Parietal lobe (tissue), 2 donors: ENCODE results near the gene PRAC2. TPM values are rescaled to one million over a fixed set of nuclear protein-coding genes. Genes with fewer than 3 reads are reported as not detected.

Experiments
- small RNA-seq: library from RNA; depleted of rRNA; stranded (forward); fragments of <200 nt; gene quantifications from one replicate; pipeline ENCODE3, GENCODE V24; 2014; ENCODE audit warnings: low replicate concordance
- total RNA-seq: library from RNA; depleted of rRNA; stranded (reverse); fragments of >200 nt; gene quantifications from one replicate; pipeline ENCODE4 v1.2.3, GENCODE V29; 2014

PRAC2 gene
- total RNA-seq, result not detected

DNA sequence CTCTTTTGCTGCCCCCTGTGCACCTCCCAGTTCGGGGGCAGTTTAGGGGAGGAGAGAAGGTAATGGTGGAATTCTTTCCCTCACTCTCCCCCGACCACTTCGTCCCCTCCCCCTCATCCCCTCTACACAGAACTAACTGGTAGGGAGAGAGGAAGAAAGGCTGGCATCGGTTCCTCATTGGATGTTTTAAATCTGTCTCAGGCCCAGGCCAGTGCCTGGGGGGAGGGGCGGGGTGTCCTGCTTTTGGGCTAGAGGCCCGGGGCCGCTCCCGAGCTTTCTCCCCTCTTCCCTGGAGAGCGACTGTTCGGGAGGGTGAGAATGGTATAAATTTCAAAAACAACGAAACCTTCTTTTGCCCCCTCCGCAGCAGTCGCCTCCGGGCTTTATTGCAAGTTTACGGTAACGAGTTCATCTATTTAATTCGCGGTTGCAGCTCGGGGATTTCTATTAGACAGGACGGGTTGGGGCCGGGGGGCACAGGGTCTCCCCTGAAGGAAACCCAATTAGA, at the start of gene PRAC2:
Gene PRAC2, plus strand, starts transcription at position 271 of the 508 bp plus-strand sequence. CDS start 1,226 bp downstream, outside the sequence.

DNA sequence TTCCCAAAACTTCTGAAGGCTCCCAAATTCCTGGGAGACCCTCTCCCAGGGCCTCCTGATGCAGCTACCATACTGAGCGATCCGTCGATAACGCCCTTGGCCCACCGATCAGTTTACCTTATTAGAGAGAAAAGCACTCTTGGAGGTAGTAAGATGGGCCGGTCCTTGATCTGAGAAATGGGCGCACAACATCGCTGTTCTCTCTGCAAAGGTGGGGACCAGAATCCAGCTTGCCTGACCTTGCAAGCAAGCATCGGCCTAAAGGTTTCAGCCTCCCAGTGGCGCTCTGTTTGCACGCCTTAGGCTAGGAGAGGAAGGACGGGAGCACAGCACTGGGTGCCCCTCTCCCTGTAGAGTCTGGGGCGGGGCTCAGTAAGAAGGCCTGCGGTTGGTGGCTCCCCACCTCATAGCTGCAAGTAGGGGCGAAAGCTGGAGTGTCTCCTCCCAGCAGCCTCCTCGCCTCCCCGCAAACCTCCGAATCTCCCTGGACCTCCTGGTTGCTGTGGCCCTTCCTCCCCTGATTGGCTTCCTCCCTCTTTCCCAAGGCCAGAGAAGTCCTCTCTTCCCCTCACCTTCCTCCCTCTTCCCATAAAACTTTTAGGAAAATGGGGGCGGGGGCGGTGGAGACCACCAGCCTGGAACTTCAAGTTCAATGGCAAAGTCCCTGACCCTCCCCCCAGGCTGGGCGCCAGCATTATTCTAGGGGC, 631 bp upstream of the PRAC2 start, which contains the start of gene PRAC1:
Gene PRAC1, minus strand, starts transcription at position 318 of the 707 bp plus-strand sequence. Its CDS starts 126 bp downstream, at position 192.

GRCh38 chr17:48728232-48729231, 5.5 kb downstream of the PRAC2 start, which contains the start of gene HOXB13:
TSS of gene HOXB13 (minus strand) at chr17:48728750. CDS start at chr17:48728593, 157 bp downstream.

Small RNAs within 50 kb of the gene (small RNA-seq; reads per million reads assigned to genes)
- gene AC091179.2 (not detected), gene COX6B1P2 (not detected), gene MIR3185 (not detected), gene RF02132 (not detected), gene RF02133 (not detected), gene RN7SL125P (not detected)

Other genes with a start within 250 kb of the PRAC2 start
- not detected for gene HOXB1, start 192.2 kb upstream of the PRAC2 start, total RNA-seq
- not detected for gene HOXB2, start 178.1 kb upstream of the PRAC2 start, total RNA-seq
- not detected for gene HOXB4, start 144.8 kb upstream of the PRAC2 start, total RNA-seq
- not detected for gene HOXB3, start 132.9 kb upstream of the PRAC2 start, total RNA-seq
- not detected for gene HOXB5, start 129.4 kb upstream of the PRAC2 start, total RNA-seq
- not detected for gene HOXB6, start 118.2 kb upstream of the PRAC2 start, total RNA-seq
- not detected for gene HOXB7, start 112.2 kb upstream of the PRAC2 start, total RNA-seq
- gene HOXB8, start 107.9 kb upstream of the PRAC2 start, total RNA-seq, result not detected
- not detected for gene HOXB9, start 96.8 kb upstream of the PRAC2 start, total RNA-seq
- gene PRAC1, start 667 bp upstream of the PRAC2 start, total RNA-seq, result not detected
- not detected for gene HOXB13, start 5.6 kb downstream of the PRAC2 start, total RNA-seq
- not detected for gene TTLL6, start 94.0 kb downstream of the PRAC2 start, total RNA-seq
- gene CALCOCO2, start 107.8 kb downstream of the PRAC2 start, total RNA-seq, result 38.5 TPM
- 28.8 TPM for gene ATP5MC1, start 169.6 kb downstream of the PRAC2 start, total RNA-seq
- 61.0 TPM for gene UBE2Z, start 185.2 kb downstream of the PRAC2 start, total RNA-seq
- 59.8 TPM for gene SNF8, start 221.7 kb downstream of the PRAC2 start, total RNA-seq
- not detected for gene GIP, start 245.4 kb downstream of the PRAC2 start, total RNA-seq